T-helper 2 cell (primary cell): ENCODE data around the gene PRDM9.
"Not testable (repeated sequence)": the region's sequence is repeated elsewhere in the genome, so short reads cannot be mapped to it uniquely, and the experiment has no call there.

ENCODE experiments used
- DNase-seq, 5 experiments: peaks; one replicate each; pipeline versions ENCODE4 v3.0.0 to v3.0.0-alpha.2; 2012 to 2022
- total RNA-seq, 2 donors: gene quantifications; one replicate each; lab custom pipeline; 2026; lab: John Stamatoyannopoulos, UW

PRDM9 gene
- total RNA-seq, result 0 reads per million in 2 donors

- DNase-seq, result peak in 1 of 5 experiments; percentile 25
These were observed at the start of gene PRDM9 for GRCh38 chr5:23507278-23507685. Gene PRDM9, plus strand, starts transcription at chr5:23507609. Its CDS starts 1,425 bp downstream, at chr5:23509034.

DNA sequence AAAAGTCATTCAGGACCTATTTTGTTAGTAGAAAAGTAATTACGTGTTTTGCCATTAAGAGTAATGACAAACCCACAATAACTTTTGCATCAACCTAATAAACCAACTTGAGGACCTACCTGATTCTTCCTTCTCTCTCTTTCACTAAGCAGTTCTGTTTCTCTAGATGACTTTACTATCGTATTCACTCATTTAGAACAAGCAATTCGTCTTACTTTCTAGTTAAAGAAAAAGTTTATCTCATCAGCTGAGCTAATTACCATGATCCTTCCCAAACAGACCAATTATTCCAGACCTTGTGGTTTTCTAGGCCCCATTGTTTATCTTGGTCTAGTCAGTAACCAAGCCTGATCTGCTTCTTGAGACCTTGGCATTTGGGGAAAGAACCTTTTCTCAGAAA lies 49.6 kb upstream of the PRDM9 start:
- no peak for DNase-seq

- DNase-seq, result no peak
These were observed 48.2 kb upstream of the PRDM9 start for GRCh38 chr5:23459214-23459613.

- no peak for DNase-seq
These were observed 45.8 kb upstream of the PRDM9 start for GRCh38 chr5:23461576-23461975.

DNA sequence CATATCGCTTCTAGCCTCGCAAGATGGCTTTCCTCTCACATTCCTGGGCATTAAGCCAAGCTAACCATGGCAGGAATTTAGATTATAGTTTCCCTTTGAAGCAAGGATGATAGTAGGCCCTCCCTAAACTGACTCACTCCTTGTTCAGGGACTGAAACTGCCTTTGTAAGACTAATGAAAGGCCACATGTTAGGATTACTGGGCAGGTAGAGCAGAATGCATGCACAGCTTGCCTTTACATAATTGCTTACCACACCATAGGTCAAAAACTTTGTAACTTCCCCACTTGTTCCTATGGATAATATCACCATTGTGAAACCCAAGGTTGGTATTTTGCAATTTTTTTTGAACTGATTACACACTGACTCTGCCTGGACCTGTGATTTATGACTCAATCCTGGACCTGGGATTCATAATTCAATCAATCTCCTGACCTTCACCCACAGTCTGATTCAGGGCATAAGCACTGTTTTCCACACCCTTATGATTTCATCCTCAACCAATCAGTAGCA lies 41.0 kb upstream of the PRDM9 start:
- DNase-seq, result no peak

DNA sequence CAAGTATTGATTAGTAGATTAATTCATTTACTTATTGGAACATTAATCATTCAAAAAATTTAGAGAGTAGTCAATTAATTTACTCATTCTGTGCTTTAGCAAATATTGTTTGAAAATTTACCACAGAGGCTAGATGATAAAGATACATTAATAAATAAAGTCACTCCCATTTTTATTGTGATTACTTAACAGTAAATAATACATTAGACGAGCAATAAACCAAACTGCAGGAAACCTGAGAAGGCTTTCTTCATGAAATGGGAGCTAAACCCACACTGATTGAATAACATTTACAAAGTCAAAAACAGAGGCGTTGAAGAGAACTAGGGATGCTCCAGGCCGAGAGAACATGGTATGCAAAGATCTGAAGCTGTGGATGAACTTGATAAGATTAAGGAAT lies 38.8 kb upstream of the PRDM9 start:
- no peak for DNase-seq

DNA sequence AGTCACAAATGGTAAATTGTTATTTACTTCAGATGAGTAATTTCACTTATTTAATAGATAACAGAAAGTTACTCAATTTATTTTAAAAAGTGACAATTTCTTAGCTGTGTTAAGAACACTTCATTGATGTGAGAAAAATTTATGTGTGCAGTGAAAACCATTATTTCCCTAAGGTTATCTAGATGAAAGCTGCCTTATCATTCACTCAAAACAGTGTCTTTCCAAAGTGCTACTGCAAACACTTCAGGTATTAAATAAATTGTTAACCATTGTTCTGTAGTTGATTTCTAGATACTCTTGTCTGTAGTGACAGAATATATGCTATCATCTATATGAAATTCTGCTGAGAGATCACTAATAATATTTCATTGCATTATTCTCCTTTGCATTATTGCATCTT lies 33.5 kb upstream of the PRDM9 start:
- DNase-seq, result no peak

DNA sequence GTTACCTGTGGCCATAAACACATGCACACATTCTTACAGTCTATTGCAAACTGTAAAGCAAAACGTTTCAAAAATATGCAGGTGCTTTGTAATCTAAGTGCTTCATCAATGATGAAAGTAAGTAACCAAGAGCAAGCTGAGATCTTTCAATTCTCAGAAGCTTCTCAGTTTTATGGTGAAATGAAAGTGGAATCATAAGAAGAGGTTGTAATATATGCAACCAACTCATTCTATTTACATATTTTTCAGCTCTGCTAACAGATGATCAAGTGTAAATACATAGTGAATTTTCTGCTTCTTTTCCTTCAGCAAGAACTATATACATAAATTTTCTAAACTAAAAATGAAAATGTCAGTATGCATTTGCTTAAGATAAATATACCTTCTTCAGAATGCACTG lies 33.1 kb upstream of the PRDM9 start:
- no peak for DNase-seq

GRCh38 chr5:23476580-23476979 lies 30.8 kb upstream of the PRDM9 start:
- no peak for DNase-seq

DNA sequence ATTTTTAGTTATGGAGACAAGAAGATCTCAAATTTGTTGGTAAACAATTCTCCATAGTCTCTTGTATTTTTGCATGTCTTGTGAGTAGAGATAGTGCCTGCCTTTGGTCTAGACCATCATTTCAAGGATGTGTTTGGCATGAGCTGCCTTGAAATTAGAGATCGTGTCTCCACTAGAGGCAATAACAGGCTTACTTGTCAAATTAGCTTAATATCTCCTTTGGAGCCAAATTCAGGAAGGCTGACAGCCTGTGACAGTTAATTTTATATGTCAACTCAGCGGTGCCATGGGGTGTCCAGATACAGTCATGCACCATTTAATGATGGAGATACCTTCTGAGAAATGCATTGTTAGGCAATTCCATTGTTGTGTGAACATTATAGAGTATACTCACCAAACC lies 24.8 kb upstream of the PRDM9 start:
- DNase-seq, result no peak

- DNase-seq, result no peak
These were observed 24.3 kb upstream of the PRDM9 start for GRCh38 chr5:23483090-23483489.

- no peak for DNase-seq
These were observed 23.3 kb upstream of the PRDM9 start for GRCh38 chr5:23484096-23484495.

DNA sequence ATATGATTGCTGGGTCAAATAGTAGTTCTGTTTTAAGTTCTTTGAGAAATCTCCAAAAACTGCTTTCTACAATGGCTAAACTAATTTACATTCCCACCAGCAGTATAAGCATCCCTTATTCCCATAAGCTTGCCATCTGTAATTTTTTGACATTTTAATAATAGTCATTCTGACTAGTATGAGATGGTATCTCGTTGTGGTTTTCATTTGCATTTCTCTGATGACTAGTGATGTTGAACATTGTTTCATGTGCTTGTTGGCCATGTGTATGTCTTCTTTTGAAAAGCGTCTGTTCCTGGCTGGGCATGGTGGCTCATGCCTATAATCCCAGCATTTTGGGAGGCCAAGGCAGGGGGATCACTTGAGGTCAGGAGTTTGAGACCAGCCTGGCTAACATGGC lies 21.2 kb upstream of the PRDM9 start:
- not testable (repeated sequence) for DNase-seq

GRCh38 chr5:23490993-23491392 lies 16.4 kb upstream of the PRDM9 start:
- DNase-seq, result no peak

- DNase-seq, result no peak
These were observed 12.9 kb upstream of the PRDM9 start for GRCh38 chr5:23494558-23494957.

- DNase-seq, result no peak
These were observed 10.8 kb upstream of the PRDM9 start for GRCh38 chr5:23496576-23496975.

DNA sequence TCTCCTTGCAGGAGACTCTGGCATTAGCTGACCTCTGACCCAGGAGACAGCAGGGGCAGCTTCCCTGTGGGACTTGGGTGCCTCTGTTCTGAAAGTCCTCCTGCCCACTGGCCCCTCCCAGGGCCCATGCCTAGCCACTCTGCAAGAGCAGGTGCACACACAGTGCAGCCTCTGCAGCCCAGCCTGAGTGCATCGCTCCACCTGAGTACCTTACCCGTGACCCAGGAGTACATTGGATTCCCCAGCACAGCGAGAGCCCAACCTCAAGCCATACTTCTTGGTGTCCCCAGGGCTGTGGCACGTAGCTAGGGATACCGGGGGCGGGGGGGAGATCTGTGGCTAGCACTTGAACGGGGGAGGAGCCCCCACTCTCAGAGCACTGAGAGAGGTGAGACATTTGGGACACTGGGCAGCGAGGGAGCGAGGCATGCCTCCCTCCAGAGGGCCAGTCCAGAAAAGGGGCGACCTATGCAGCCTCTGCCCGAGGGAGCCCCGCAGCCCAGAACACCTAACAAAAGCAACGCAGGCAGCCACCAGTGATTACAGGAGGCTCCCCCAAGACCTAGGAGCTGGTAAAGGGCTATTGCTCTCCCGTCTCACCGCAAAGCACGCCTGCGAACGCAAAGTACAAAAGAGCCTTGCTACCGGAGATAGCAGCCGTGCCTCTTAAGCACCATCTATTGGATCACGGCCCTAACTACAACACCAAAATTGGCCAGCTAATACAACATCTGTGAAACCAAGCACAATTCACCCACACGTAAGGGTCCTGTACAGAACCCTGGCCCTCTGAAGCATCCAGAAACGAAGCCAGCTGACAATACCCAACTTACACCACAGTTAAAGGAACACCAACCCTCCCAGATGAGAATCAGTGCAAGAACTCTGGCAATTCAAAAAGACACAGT lies 826 bp upstream of the PRDM9 start:
- DNase-seq, result peak in 1 of 5 experiments; percentile 1

GRCh38 chr5:23510434-23510833 lies 3.0 kb downstream of the PRDM9 start:
- not testable (repeated sequence) for DNase-seq

- no peak for DNase-seq
These were observed 15.1 kb downstream of the PRDM9 start for GRCh38 chr5:23522553-23522952.

DNA sequence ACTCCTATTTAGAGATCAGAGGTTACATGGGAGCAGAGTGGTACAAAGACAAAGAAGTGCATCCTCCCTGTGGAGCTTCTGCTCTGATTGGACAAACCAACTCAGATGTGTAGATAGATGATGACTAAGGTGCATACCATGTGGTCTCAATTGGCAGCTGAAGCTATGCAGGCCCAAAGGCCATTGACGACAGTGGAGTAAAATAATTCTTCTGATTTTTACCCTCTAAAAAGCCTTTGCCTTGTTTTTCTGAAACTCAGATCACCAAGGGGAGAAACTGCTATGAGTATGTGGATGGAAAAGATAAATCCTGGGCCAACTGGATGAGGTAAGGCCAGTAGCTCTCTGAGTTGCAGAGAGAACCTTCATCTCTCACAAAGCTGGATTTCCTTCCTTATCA lies 15.6 kb downstream of the PRDM9 start:
- DNase-seq, result no peak

DNA sequence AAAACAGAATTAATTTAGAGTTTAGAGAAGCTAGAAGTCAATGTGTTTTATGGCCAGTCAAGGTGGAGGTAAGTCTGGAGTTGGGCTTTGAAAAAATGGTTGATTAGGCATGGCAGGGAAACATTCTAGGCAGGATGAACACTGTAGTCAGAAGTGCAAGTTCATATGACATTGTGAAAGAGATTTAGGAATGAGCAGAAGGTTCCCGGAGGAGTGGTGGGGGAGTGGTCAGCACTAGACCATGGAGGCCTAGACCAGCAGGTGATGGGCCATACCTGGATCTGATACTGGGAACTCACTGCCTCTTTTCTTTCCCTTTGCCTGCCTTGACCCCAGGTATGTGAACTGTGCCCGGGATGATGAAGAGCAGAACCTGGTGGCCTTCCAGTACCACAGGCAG lies 16.6 kb downstream of the PRDM9 start:
- DNase-seq, result no peak

DNA sequence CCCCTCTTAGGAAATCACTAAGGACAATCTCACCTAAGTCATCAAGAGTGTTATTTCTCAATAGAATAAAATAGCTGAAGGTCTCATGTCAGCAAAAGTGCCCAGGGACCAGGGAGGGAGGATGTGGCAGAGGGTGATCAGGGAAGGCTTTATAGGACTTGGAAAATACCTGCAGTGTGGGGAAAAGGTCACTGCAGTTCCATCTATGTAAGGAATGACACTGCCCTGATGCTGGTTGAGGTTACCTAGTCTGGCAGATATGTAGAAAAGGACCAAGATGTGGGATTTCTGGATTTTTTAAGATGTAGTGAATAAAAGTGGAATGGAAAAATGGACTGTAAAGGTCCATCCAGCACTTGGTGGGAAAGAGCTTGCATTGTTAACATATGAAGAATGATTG lies 18.3 kb downstream of the PRDM9 start:
- DNase-seq, result no peak

DNA sequence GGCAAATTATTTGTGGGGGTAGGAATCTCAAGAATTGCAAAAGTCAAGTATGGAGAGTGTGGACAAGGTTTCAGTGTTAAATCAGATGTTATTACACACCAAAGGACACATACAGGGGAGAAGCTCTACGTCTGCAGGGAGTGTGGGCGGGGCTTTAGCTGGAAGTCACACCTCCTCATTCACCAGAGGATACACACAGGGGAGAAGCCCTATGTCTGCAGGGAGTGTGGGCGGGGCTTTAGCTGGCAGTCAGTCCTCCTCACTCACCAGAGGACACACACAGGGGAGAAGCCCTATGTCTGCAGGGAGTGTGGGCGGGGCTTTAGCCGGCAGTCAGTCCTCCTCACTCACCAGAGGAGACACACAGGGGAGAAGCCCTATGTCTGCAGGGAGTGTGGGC lies 19.2 kb downstream of the PRDM9 start:
- not testable (repeated sequence) for DNase-seq

- DNase-seq, result not testable (repeated sequence)
These were observed 20.0 kb downstream of the PRDM9 start for GRCh38 chr5:23527216-23527920.
